Fibroblast of lung (primary cell): ENCODE data around the gene PPP3CB. TPM values are rescaled to one million over a fixed set of nuclear protein-coding genes. Genes with fewer than 3 reads are reported as not detected.
A peak's percentile ranks its signal among the peaks of the same experiment; 100 is the strongest.

Experiments used
- DNase-seq, 2 donors: peaks; one replicate each; pipeline versions ENCODE4 v3.0.0 to v3.0.0-alpha.2; 2010; ENCODE audit warnings: low read depth in 2 of 2
- H2AFZ ChIP-seq: 2 replicates; pipeline ENCODE4 v1.5.1; 2012; ENCODE audit warnings: low read length, control low read depth, inconsistent platforms
- H3K27ac ChIP-seq: 2 replicates; pipeline ENCODE4 v1.5.1; 2011; ENCODE audit warnings: low read length, control low read depth; ENCODE audit not compliant: insufficient read depth
- H3K27me3 ChIP-seq: 2 replicates; pipeline ENCODE4 v1.5.1; 2011; ENCODE audit warnings: mild to moderate bottlenecking, low read length; ENCODE audit not compliant: control insufficient read depth, insufficient read depth
- H3K36me3 ChIP-seq: 2 replicates; pipeline ENCODE4 v1.5.1; 2011; ENCODE audit warnings: low read length; ENCODE audit not compliant: control insufficient read depth, insufficient read depth
- H3K4me1 ChIP-seq: 2 replicates; pipeline ENCODE4 v1.5.1; 2011; ENCODE audit warnings: low read length; ENCODE audit not compliant: control insufficient read depth, insufficient read depth; ENCODE audit errors: extremely low read depth
- H3K4me2 ChIP-seq: 2 replicates; pipeline ENCODE4 v1.5.1; 2011; ENCODE audit warnings: low read length, control low read depth; ENCODE audit not compliant: insufficient read depth; ENCODE audit errors: extremely low read depth
- H3K4me3 ChIP-seq, 4 experiments: fragments of 200-600 bp in 1 of 4; sonication (generic) in 1 of 4; replicated peaks in 1 of 4; 2 replicates each; pipeline ENCODE4 v1.5.1; 2011 to 2016; ENCODE audit warnings: low read length in 4 of 4, low read depth in 3 of 4, mild to moderate bottlenecking in 3 of 4, control low read depth in 2 of 4, inconsistent platforms in 1 of 4, mixed read lengths in 1 of 4; ENCODE audit not compliant: insufficient read depth in 1 of 4; ENCODE audit errors: control extremely low read depth in 1 of 4
- H3K79me2 ChIP-seq: 2 replicates; pipeline ENCODE4 v1.5.1; 2012; ENCODE audit warnings: mild to moderate bottlenecking, low read length, inconsistent platforms; ENCODE audit not compliant: control insufficient read depth, insufficient read depth
- H3K9ac ChIP-seq: 2 replicates; pipeline ENCODE4 v1.5.1; 2011; ENCODE audit warnings: mild to moderate bottlenecking, low read length, control low read depth; ENCODE audit not compliant: insufficient read depth
- H3K9me3 ChIP-seq: 2 replicates; pipeline ENCODE4 v1.5.1; 2012; ENCODE audit warnings: low read depth, low read length; ENCODE audit not compliant: control insufficient read depth, insufficient read depth
- H4K20me1 ChIP-seq: 2 replicates; pipeline ENCODE4 v1.5.1; 2011; ENCODE audit warnings: low read length; ENCODE audit not compliant: control insufficient read depth, insufficient read depth; ENCODE audit errors: extremely low read depth
- CTCF ChIP-seq, 2 donors: IDR thresholded peaks in 1 of 2; conservative IDR thresholded peaks in 1 of 2; 1 replicate in 1 of 2; 2 replicates in 1 of 2; pipeline ENCODE4 v1.5.1; 2011 to 2012; ENCODE audit warnings: low read length in 2 of 2, control low read depth in 1 of 2, inconsistent platforms in 1 of 2, low read depth in 1 of 2, mild to moderate bottlenecking in 1 of 2
- EZH2 ChIP-seq: IDR thresholded peaks from 2 replicates; pipeline ENCODE4 v1.5.1; 2012; ENCODE audit warnings: low read length, control low read depth, mild to moderate bottlenecking; ENCODE audit errors: missing control alignments
- polyA plus RNA-seq, 2 donors: library from polyadenylated mRNA; depleted of rRNA in 1 of 2; stranded (reverse) in 1 of 2; unstranded in 1 of 2; fragments of >200 nt; gene quantifications; 2 replicates each; pipeline ENCODE4 v1.2.1, GENCODE V29; 2011 to 2012; ENCODE audit warnings: missing spikeins in 1 of 2
- total RNA-seq: library from RNA; depleted of rRNA; stranded (reverse); fragments of >200 nt; gene quantifications from 2 replicates; pipeline ENCODE4 v1.2.1, GENCODE V29; 2014

The PPP3CB gene
- total and polyA plus RNA-seq, 2 donors (not counting 1 experiment from before 2014, with no cell fraction given) = 27.1 to 38.8 TPM

- TF ChIP-seq EZH2 = no peak
- no peak for TF ChIP-seq CTCF (conservative IDR thresholded peaks at IDR 0.05 in 1 of 2, IDR thresholded peaks at IDR 0.05 in 1 of 2; ENCODE audit: low read depth in 1 of 2, low read length in 2 of 2)
- H3K4me1 ChIP-seq = peaks cover 5% of the 10 kb centered on the region
- H4K20me1 ChIP-seq = no peaks in the 10 kb centered on the region
- peaks cover 8% of the 10 kb centered on the region for H3K36me3 ChIP-seq
- H3K9me3 ChIP-seq = no peaks in the 10 kb centered on the region
- H3K4me2 ChIP-seq = peak overlapping the region; percentile 8
- DNase-seq = peak; percentile 36 to 45
- no peak overlapping the region for H2AFZ ChIP-seq
- H3K27me3 ChIP-seq = no peaks in the 10 kb centered on the region
- H3K79me2 ChIP-seq = no peaks in the 10 kb centered on the region
- no peak overlapping the region for H3K9ac ChIP-seq
- H3K4me3 ChIP-seq = no peak overlapping the region
- no peak overlapping the region for H3K27ac ChIP-seq
Observed at GRCh38 chr10:73439055-73439454, 56.8 kb downstream of the PPP3CB start.

- no peak within 1 kb of the TSS for H3K27ac ChIP-seq
- no peaks in the 10 kb centered on the region for H3K4me1 ChIP-seq
- no peaks in the 10 kb centered on the region for H4K20me1 ChIP-seq
- DNase-seq = no peak
- no peaks in the 10 kb centered on the region for H3K79me2 ChIP-seq
- no peak within 1 kb of the TSS for H3K4me3 ChIP-seq
- H3K4me2 ChIP-seq = no peak within 1 kb of the TSS
- no peak within 1 kb of the TSS for H2AFZ ChIP-seq
- H3K9me3 ChIP-seq = no peaks in the 10 kb centered on the region
- TF ChIP-seq EZH2 = no peak
- TF ChIP-seq CTCF (conservative IDR thresholded peaks at IDR 0.05 in 1 of 2, IDR thresholded peaks at IDR 0.05 in 1 of 2; ENCODE audit: low read depth in 1 of 2, low read length in 2 of 2) = no peak
- peaks cover 4% of the 10 kb centered on the region for H3K36me3 ChIP-seq
- no peak within 1 kb of the TSS for H3K9ac ChIP-seq
- H3K27me3 ChIP-seq = no peaks in the 10 kb centered on the region
Observed at GRCh38 chr10:73433538-73433867, 62.3 kb downstream of the PPP3CB start, which contains the start of gene MSS51. Gene MSS51, minus strand, starts transcription at chr10:73433561. Its CDS starts 5,277 bp downstream, at chr10:73428284.

- no peak overlapping the region for H3K4me2 ChIP-seq
- no peak overlapping the region for H3K4me3 ChIP-seq
- peaks cover 4% of the 10 kb centered on the region for H3K36me3 ChIP-seq
- H3K9ac ChIP-seq = no peak overlapping the region
- TF ChIP-seq CTCF (conservative IDR thresholded peaks at IDR 0.05 in 1 of 2, IDR thresholded peaks at IDR 0.05 in 1 of 2; ENCODE audit: low read depth in 1 of 2, low read length in 2 of 2) (no peak), EZH2 (no peak)
- H3K9me3 ChIP-seq = no peaks in the 10 kb centered on the region
- no peak overlapping the region for H2AFZ ChIP-seq
- H3K4me1 ChIP-seq = no peaks in the 10 kb centered on the region
- H4K20me1 ChIP-seq = no peaks in the 10 kb centered on the region
- H3K79me2 ChIP-seq = no peaks in the 10 kb centered on the region
- no peak overlapping the region for H3K27ac ChIP-seq
- DNase-seq = no peak
- no peaks in the 10 kb centered on the region for H3K27me3 ChIP-seq
Observed at GRCh38 chr10:73432646-73433537, 62.9 kb downstream of the PPP3CB start.
